Muscle of leg (tissue), 11 donors: ENCODE data around the gene NQO1. TPM values are rescaled to one million over a fixed set of nuclear protein-coding genes. Genes with fewer than 3 reads are reported as not detected.
A peak's percentile ranks its signal among the peaks of the same experiment; 100 is the strongest.

Experiments
- DNase-seq: peaks from one replicate; pipeline ENCODE4 v3.0.0; 2013
- H3K27ac ChIP-seq: one replicate; pipeline ENCODE4 v1.5.1; 2013; ENCODE audit warnings: mild to moderate bottlenecking, low read length, control low read depth
- H3K27me3 ChIP-seq: one replicate; pipeline ENCODE4 v1.6.1; 2013; ENCODE audit warnings: low read length; ENCODE audit not compliant: control insufficient read depth, insufficient read depth
- H3K36me3 ChIP-seq: one replicate; pipeline ENCODE4 v1.6.1; 2013; ENCODE audit warnings: low read length; ENCODE audit not compliant: control insufficient read depth, insufficient read depth
- H3K4me1 ChIP-seq: one replicate; pipeline ENCODE4 v1.6.1; 2013; ENCODE audit warnings: low read length; ENCODE audit not compliant: control insufficient read depth, insufficient read depth
- H3K4me3 ChIP-seq: one replicate; pipeline ENCODE4 v1.5.1; 2013; ENCODE audit warnings: low read length, control low read depth
- H3K9me3 ChIP-seq: replicated peaks from 2 replicates; pipeline ENCODE4 v1.6.1; 2013; ENCODE audit warnings: low read depth, low read length; ENCODE audit not compliant: control insufficient read depth
- WGBS: methylation state at CpG from one replicate; pipeline ENCODE4 v1.1.5; 2013; ENCODE audit warnings: missing lambda C conversion rate; ENCODE audit not compliant: insufficient coverage; 5-methylcytosine and 5-hydroxymethylcytosine counted together
- polyA plus RNA-seq, 8 donors: library from polyadenylated mRNA; unstranded; fragments of 120-200 nt; gene quantifications; one replicate each; pipeline versions ENCODE4 v1.2.1 to v1.2.3, GENCODE V29; 2013; ENCODE audit warnings: inconsistent platforms in 1 of 8, low replicate concordance in 1 of 8; ENCODE audit not compliant: insufficient read length in 8 of 8, insufficient read depth in 1 of 8
- total RNA-seq: library from RNA; stranded (reverse); fragments of 120-200 nt; gene quantifications from one replicate; pipeline ENCODE4 v1.2.4, GENCODE V29; 2013

NQO1 gene
- total and polyA plus RNA-seq, 9 donors, result 7.0 to 13.2 (median 9.1) TPM

GRCh38 chr16:69724981-69725479, 1.3 kb downstream of the NQO1 start:
- Histone ChIP-seq H3K9me3 (no peaks in the 10 kb centered on the region), H3K4me3 (no peak overlapping the region), H3K27me3 (no peaks in the 10 kb centered on the region), H3K27ac (no peak overlapping the region), H3K36me3 (no peaks in the 10 kb centered on the region), H3K4me1 (peaks cover 17% of the 10 kb centered on the region)
- no peak for DNase-seq
- WGBS, result 49% methylated on average over 3 of the region's 6 CpGs

GRCh38 chr16:69724414-69724873, 1.9 kb downstream of the NQO1 start:
- peaks cover 17% of the 10 kb centered on the region for H3K4me1 ChIP-seq
- no peaks in the 10 kb centered on the region for H3K36me3 ChIP-seq
- WGBS, result 100% methylated on average over 2 of the region's 2 CpGs
- no peaks in the 10 kb centered on the region for H3K27me3 ChIP-seq
- H3K9me3 ChIP-seq, result no peaks in the 10 kb centered on the region
- H3K4me3 ChIP-seq, result no peak overlapping the region
- no peak overlapping the region for H3K27ac ChIP-seq
- no peak for DNase-seq

GRCh38 chr16:69721441-69721957, 4.9 kb downstream of the NQO1 start:
- no peak for DNase-seq
- no peak overlapping the region for H3K27ac ChIP-seq
- no peaks in the 10 kb centered on the region for H3K27me3 ChIP-seq
- WGBS, result no CpG with 5 or more reads among the region's 6 CpGs
- H3K9me3 ChIP-seq, result no peaks in the 10 kb centered on the region
- no peak overlapping the region for H3K4me3 ChIP-seq
- H3K36me3 ChIP-seq, result peaks cover 4% of the 10 kb centered on the region
- H3K4me1 ChIP-seq, result peaks cover 7% of the 10 kb centered on the region

GRCh38 chr16:69720822-69721430, 5.4 kb downstream of the NQO1 start:
- peaks cover 4% of the 10 kb centered on the region for H3K36me3 ChIP-seq
- H3K27me3 ChIP-seq, result no peaks in the 10 kb centered on the region
- WGBS, result 84% methylated on average over 7 of the region's 10 CpGs

GRCh38 chr16:69718111-69718764, 8.1 kb downstream of the NQO1 start:
- H3K4me3 ChIP-seq, result no peak overlapping the region
- H3K4me1 ChIP-seq, result no peaks in the 10 kb centered on the region
- H3K27ac ChIP-seq, result no peak overlapping the region
- 100% methylated on average over 1 of the region's 10 CpGs for WGBS
- DNase-seq, result no peak
- no peaks in the 10 kb centered on the region for H3K9me3 ChIP-seq
- H3K36me3 ChIP-seq, result peaks cover 11% of the 10 kb centered on the region
- no peaks in the 10 kb centered on the region for H3K27me3 ChIP-seq

More at GRCh38 chr16:69720822-69721430, 5.4 kb downstream of the NQO1 start:
- no peak overlapping the region for H3K4me3 ChIP-seq
- H3K9me3 ChIP-seq, result no peaks in the 10 kb centered on the region
- peaks cover 3% of the 10 kb centered on the region for H3K4me1 ChIP-seq
- no peak for DNase-seq
- no peak overlapping the region for H3K27ac ChIP-seq

- Histone ChIP-seq H3K36me3 (peaks cover 16% of the 10 kb centered on the region), H3K4me1 (no peaks in the 10 kb centered on the region), H3K4me3 (no peak overlapping the region), H3K27ac (no peak overlapping the region), H3K27me3 (no peaks in the 10 kb centered on the region), H3K9me3 (no peaks in the 10 kb centered on the region)
- no peak for DNase-seq
- WGBS, result 85% methylated on average over 4 of the region's 6 CpGs
Measured at GRCh38 chr16:69717066-69717465, 9.3 kb downstream of the NQO1 start.

- WGBS, result 87% methylated on average over 3 of the region's 9 CpGs
- Histone ChIP-seq H3K27me3 (no peaks in the 10 kb centered on the region), H3K36me3 (peaks cover 20% of the 10 kb centered on the region), H3K27ac (no peak overlapping the region), H3K4me3 (no peak overlapping the region), H3K9me3 (no peaks in the 10 kb centered on the region), H3K4me1 (no peaks in the 10 kb centered on the region)
- DNase-seq, result no peak
Measured at GRCh38 chr16:69712914-69713581, 13.3 kb downstream of the NQO1 start.

- Histone ChIP-seq H3K9me3 (no peaks in the 10 kb centered on the region), H3K27ac (no peak overlapping the region), H3K27me3 (no peaks in the 10 kb centered on the region), H3K4me1 (no peaks in the 10 kb centered on the region), H3K36me3 (peaks cover 18% of the 10 kb centered on the region), H3K4me3 (no peak overlapping the region)
- 88% methylated on average over 2 of the region's 4 CpGs for WGBS
- no peak for DNase-seq
Measured at GRCh38 chr16:69712277-69712676, 14.1 kb downstream of the NQO1 start.

- H3K36me3 ChIP-seq, result peaks cover 18% of the 10 kb centered on the region
- H3K9me3 ChIP-seq, result no peaks in the 10 kb centered on the region
- H3K27ac ChIP-seq, result no peak overlapping the region
- H3K4me3 ChIP-seq, result no peak overlapping the region
- no peaks in the 10 kb centered on the region for H3K4me1 ChIP-seq
- 69% methylated on average over 7 of the region's 12 CpGs for WGBS
- DNase-seq, result peak; percentile 59
- H3K27me3 ChIP-seq, result no peaks in the 10 kb centered on the region
Measured at GRCh38 chr16:69711115-69711740, 15.1 kb downstream of the NQO1 start.
